PC-9 (cell line): ENCODE data around the gene LY6G5B. TPM values are rescaled to one million over a fixed set of nuclear protein-coding genes. Genes with fewer than 3 reads are reported as not detected.

Experiments used
- BruUV-seq: library from RNA; stranded (reverse); fragments of 400-500 nt; replicated peaks from 2 replicates; lab custom pipeline; 2021; lab: Mats Ljungman, UMichigan
- CTCF ChIA-PET: fragments of 300-600 bp; sonication (Branson Sonifier 250); formaldehyde crosslinking; loops from one replicate; lab custom pipeline; 2022; ENCODE audit warnings: antibody characterized with exemption; lab: Charles Lee
- POLR2A ChIA-PET: fragments of 300-600 bp; sonication (Branson Sonifier 250); formaldehyde crosslinking; loops from one replicate; lab custom pipeline; 2022; ENCODE audit warnings: antibody characterized with exemption; ENCODE audit not compliant: unreplicated experiment; lab: Charles Lee
- DNase-seq, 2 experiments: peaks; one replicate each; pipeline versions ENCODE4 v3.0.0 to v3.0.0-alpha.2; 2015 to 2022; ENCODE audit warnings: mixed read lengths in 1 of 2
- H2AFZ ChIP-seq: fragments of 200-600 bp; sonication (generic); 2 replicates; pipeline ENCODE4 v1.8.1; 2017; ENCODE audit warnings: antibody characterized with exemption
- H3F3A ChIP-seq: fragments of 200-600 bp; sonication (generic); 2 replicates; pipeline ENCODE4 v1.8.1; 2017; ENCODE audit warnings: antibody characterized with exemption, mild to moderate bottlenecking, low read depth; ENCODE audit not compliant: insufficient read depth
- H3K27ac ChIP-seq: fragments of 200-600 bp; sonication (generic); 2 replicates; pipeline ENCODE4 v1.6.1; 2016; ENCODE audit warnings: mixed run types
- H3K27me3 ChIP-seq: fragments of 200-600 bp; sonication (generic); 2 replicates; pipeline ENCODE4 v1.6.1; 2016; ENCODE audit warnings: low read depth, mixed run types; ENCODE audit not compliant: insufficient read depth
- H3K36me3 ChIP-seq: fragments of 200-600 bp; sonication (generic); 2 replicates; pipeline ENCODE4 v1.6.1; 2016; ENCODE audit warnings: low read depth, mixed run types
- H3K4me1 ChIP-seq: fragments of 200-600 bp; sonication (generic); replicated peaks from 2 replicates; pipeline ENCODE4 v1.6.1; 2016; ENCODE audit warnings: mixed run types; ENCODE audit not compliant: insufficient read depth
- H3K4me2 ChIP-seq: fragments of 200-600 bp; sonication (generic); 2 replicates; pipeline ENCODE4 v1.6.1; 2017; ENCODE audit warnings: mixed run types
- H3K4me3 ChIP-seq: fragments of 200-600 bp; sonication (generic); 2 replicates; pipeline ENCODE4 v1.6.1; 2016; ENCODE audit warnings: mixed run types
- H3K79me2 ChIP-seq: fragments of 200-600 bp; sonication (generic); 2 replicates; pipeline ENCODE4 v1.6.1; 2017; ENCODE audit warnings: low read depth, mixed run types
- H3K9me2 ChIP-seq: fragments of 200-600 bp; sonication (generic); 2 replicates; pipeline ENCODE4 v1.8.1; 2017; ENCODE audit warnings: mild to moderate bottlenecking; ENCODE audit not compliant: insufficient read depth
- H3K9me3 ChIP-seq: fragments of 200-600 bp; sonication (generic); 2 replicates; pipeline ENCODE4 v1.8.1; 2016; ENCODE audit warnings: low read depth; ENCODE audit not compliant: insufficient read depth
- H4K20me1 ChIP-seq: fragments of 200-600 bp; sonication (generic); 2 replicates; pipeline ENCODE4 v1.8.1; 2017; ENCODE audit not compliant: insufficient read depth
- EZH2 ChIP-seq: fragments of 200-600 bp; sonication (generic); IDR thresholded peaks from 2 replicates; pipeline ENCODE4 v1.8.0; 2017; ENCODE audit warnings: antibody characterized with exemption, low read depth
- intact Hi-C: fragments of 100-400 bp; cut with micrococcal nuclease; formaldehyde crosslinking; loops from one replicate; pipeline ENCODE4 v1.10.0; 2022; ENCODE audit not compliant: unreplicated experiment
- total RNA-seq: library from RNA; stranded (reverse); gene quantifications from 2 replicates; pipeline ENCODE4 v1.2.3, GENCODE V29; 2021
- TF ChIP-seq, protein P1 (sequence below): fragments of 200-600 bp; sonication (generic); conservative IDR thresholded peaks from 2 replicates; pipeline ENCODE4 v1.6.1; 2017; ENCODE audit warnings: mixed run types, antibody characterized with exemption, mild to moderate bottlenecking, moderate library complexity

The LY6G5B gene
- total RNA-seq, 1 experiment from 2014 or later: 24.0 TPM

DNA sequence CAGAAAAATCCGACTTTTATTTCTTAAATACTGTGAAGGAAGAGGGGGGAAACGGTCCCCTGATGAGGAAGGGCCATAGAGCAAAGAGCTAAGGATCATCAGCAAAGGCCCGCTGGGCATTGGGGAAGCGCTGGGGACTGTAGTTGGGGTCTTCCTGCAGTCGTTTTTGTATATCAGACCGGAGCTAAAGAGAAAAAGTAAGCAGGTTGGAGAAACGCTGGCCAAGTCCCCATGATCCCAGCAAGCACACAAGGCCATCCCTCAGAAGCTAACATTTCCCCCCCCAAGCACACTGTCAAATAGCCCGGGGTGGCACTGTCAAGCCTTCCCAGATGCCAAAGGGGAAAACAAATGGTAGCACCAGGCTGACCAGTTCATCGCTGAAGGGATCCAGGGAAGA is 30.7 kb upstream of the LY6G5B start:
- Histone ChIP-seq H3K9me2 (no peaks in the 10 kb centered on the region), H3K4me1 (no peaks in the 10 kb centered on the region), H2AFZ (no peak overlapping the region), H3K4me3 (no peak overlapping the region), H3F3A (peaks cover 63% of the 10 kb centered on the region), H3K79me2 (no peaks in the 10 kb centered on the region), H3K4me2 (no peak overlapping the region), H3K9me3 (no peaks in the 10 kb centered on the region), H3K36me3 (0 out of 2 replicates have a peak, but pooled peaks cover 15% of the 10 kb centered on the region), H3K27me3 (no peaks in the 10 kb centered on the region), H3K27ac (no peak overlapping the region), H4K20me1 (peaks cover 17% of the 10 kb centered on the region; the same call in 1 of the 2 replicates)
- ChIA-PET CTCF (no interaction called here), POLR2A (interaction anchor here (0.7 kb wide), 1 partner anchor 125 kb away, joined by 3 read pairs; no protein-coding TSS in a partner anchor)
- TF ChIP-seq, protein P1, sequence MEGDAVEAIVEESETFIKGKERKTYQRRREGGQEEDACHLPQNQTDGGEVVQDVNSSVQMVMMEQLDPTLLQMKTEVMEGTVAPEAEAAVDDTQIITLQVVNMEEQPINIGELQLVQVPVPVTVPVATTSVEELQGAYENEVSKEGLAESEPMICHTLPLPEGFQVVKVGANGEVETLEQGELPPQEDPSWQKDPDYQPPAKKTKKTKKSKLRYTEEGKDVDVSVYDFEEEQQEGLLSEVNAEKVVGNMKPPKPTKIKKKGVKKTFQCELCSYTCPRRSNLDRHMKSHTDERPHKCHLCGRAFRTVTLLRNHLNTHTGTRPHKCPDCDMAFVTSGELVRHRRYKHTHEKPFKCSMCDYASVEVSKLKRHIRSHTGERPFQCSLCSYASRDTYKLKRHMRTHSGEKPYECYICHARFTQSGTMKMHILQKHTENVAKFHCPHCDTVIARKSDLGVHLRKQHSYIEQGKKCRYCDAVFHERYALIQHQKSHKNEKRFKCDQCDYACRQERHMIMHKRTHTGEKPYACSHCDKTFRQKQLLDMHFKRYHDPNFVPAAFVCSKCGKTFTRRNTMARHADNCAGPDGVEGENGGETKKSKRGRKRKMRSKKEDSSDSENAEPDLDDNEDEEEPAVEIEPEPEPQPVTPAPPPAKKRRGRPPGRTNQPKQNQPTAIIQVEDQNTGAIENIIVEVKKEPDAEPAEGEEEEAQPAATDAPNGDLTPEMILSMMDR: no peak
- no peak for TF ChIP-seq EZH2
- no TSS peak for BruUV-seq
- DNase-seq: no peak
- intact Hi-C loops: loop anchor here (2.0 kb wide), 1 partner anchor 18 kb away; the partner anchor contains the start of gene PRRC2A

DNA sequence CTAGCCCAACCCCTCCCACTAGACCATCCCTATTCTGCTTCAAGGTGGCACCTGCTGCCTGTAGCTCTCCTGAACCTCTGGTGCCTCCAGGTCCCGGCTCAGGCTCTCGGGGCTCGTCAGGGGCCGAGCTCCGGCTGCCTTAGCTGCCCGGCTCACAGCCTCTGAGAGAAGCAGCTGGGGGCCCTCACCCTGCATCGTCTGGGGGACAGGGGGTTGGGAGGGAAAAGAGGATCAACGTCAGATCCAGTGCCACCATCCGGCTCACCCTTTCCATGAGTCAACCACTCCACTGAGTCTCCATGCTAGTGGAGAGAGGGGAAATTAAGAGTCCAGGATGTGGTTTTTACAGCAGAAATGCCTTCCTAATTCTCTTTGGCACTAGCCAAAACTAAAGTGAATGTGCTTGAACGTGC is 30.3 kb upstream of the LY6G5B start:
- H4K20me1 ChIP-seq: peaks cover 17% of the 10 kb centered on the region; the same call in 1 of the 2 replicates
- H3F3A ChIP-seq: peaks cover 59% of the 10 kb centered on the region
- ChIA-PET POLR2A (no interaction called here), CTCF (no interaction called here)
- H3K36me3 ChIP-seq: 0 out of 2 replicates have a peak, but pooled peaks cover 15% of the 10 kb centered on the region
- no peak overlapping the region for H3K4me2 ChIP-seq
- no peaks in the 10 kb centered on the region for H3K9me2 ChIP-seq
- H3K4me3 ChIP-seq: no peak overlapping the region
- H3K9me3 ChIP-seq: no peaks in the 10 kb centered on the region
- BruUV-seq: no TSS peak
- no peak for TF ChIP-seq EZH2
- TF ChIP-seq, protein P1: no peak
- H3K27ac ChIP-seq: no peak overlapping the region
- intact Hi-C loops: loop anchor here (2.0 kb wide), 1 partner anchor 19 kb away; the partner anchor contains the start of gene PRRC2A
- no peaks in the 10 kb centered on the region for H3K4me1 ChIP-seq
- no peak overlapping the region for H2AFZ ChIP-seq
- no peaks in the 10 kb centered on the region for H3K79me2 ChIP-seq
- DNase-seq: no peak
- no peaks in the 10 kb centered on the region for H3K27me3 ChIP-seq

DNA sequence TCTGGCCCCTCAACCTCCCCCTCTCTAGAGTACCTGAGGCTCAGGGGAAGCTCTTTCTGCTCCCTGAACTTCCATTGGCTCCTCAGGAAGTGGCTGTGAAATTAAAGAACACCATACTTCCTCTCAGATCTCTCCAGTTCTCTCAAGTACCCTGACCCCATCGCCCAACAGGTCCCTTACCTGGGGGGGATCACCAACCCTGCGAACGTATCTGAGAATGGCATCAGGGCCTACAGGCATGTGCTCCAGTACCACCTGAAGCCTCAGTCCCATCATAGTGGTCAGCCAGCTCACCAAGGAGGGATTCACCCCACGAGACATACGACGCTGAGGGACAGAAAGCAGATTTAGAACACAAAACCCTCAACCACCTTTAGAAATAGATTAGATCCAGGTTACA is 29.2 kb upstream of the LY6G5B start:
- Histone ChIP-seq H3K36me3 (peaks cover 20% of the 10 kb centered on the region), H3K79me2 (no peaks in the 10 kb centered on the region), H3F3A (peaks cover 47% of the 10 kb centered on the region; the same call in 1 of the 2 replicates), H3K9me3 (no peaks in the 10 kb centered on the region), H3K27me3 (no peaks in the 10 kb centered on the region), H3K4me2 (no peak overlapping the region), H4K20me1 (peaks cover 17% of the 10 kb centered on the region; the same call in 1 of the 2 replicates), H2AFZ (no peak overlapping the region), H3K4me1 (no peaks in the 10 kb centered on the region), H3K27ac (no peak overlapping the region), H3K9me2 (no peaks in the 10 kb centered on the region), H3K4me3 (no peak overlapping the region)
- intact Hi-C loops: no loop called here
- TSS peak; percentile 15 for BruUV-seq
- ChIA-PET POLR2A (interaction anchor here (0.5 kb wide), 1 partner anchor 8 kb away, joined by 3 read pairs; no protein-coding TSS in a partner anchor), CTCF (interaction anchor here (0.6 kb wide), 1 partner anchor 88 kb away, joined by 6 read pairs; no protein-coding TSS in a partner anchor)
- no peak for DNase-seq
- TF ChIP-seq, protein P1: no peak
- TF ChIP-seq EZH2: no peak
